ENCODE measurements around the gene BRSK2.

The BRSK2 gene

GRCh38 chr11:1479006-1479677 is 89.4 kb downstream of the BRSK2 start:
- no peak overlapping the region for H3K4me3 ChIP-seq (ENCODE audit: low read depth, low read length)

- H3K4me3 ChIP-seq (ENCODE audit: low read depth, low read length): no peak overlapping the region
These were observed 90.0 kb downstream of the BRSK2 start for GRCh38 chr11:1479678-1480118.

GRCh38 chr11:1480191-1480554 is 90.4 kb downstream of the BRSK2 start:
- no peak overlapping the region for H3K4me3 ChIP-seq (ENCODE audit: low read depth, low read length)

DNA sequence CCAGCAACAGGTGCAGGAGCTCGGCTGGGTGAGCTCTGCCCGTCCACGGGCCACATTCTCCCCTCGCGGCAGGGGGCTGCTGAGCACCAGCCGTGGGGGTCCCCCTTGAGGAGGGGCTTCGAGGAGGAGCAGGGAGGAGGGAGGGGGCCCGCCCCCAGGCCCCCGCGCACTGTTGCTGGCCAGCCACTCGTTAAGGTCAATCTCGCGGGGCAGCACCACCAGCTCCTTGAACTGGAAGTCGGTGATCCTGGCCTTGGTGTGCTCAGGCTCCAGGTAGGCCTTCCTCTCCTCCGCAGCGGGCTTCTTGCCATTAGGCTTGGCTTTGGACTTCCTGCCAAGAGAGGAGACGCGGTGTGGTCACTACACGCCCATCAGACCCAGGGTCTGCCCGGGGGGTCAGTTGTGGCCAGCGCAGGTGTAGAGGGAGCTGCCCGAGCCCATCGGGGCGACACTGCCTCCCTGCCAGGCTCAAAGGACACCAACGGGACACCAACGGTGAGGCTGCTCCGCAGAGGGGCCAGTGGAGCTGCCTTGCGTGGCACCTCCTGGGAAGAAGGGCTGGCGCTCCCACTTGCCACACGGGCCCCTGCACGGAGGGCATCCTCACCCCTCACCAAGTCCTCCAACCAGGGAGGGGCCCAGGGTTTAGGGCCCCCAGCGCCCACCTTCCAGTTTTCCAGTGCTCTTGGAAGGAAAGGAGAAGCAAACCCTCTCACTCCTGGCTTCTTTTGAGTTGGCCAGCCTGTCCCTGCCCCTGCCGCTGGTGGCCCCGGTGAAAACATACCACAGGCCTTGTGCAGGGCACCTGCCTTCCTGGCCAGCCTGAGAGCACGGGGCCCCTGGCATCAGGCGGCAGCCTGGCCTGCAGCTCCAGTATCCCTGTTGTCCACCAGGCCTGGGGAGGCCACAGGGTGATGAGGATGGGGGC is 91.1 kb downstream of the BRSK2 start:
- no peak overlapping the region for H3K4me3 ChIP-seq (ENCODE audit: low read depth, low read length)

DNA sequence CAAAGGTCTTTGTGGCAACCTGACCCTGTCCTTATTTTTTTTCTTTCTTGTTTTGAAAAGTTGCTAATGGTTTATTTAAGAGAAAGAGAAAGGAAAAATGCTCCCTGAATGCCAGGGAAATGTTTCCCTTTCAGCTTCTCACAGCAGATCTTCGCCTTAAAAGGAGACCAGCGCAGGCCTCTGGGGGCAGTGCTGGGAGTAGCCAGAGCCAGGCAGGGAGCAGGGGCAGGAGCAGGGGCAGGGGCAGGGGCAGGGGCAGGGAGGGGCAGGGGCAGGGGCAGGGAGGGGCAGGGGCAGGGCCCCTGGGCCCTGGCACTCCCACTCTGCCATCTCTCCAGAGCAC is 91.7 kb downstream of the BRSK2 start:
- no peak overlapping the region for H3K4me3 ChIP-seq (ENCODE audit: low read depth, low read length)

- no peak overlapping the region for H3K4me3 ChIP-seq (ENCODE audit: low read depth, low read length)
These were observed 92.2 kb downstream of the BRSK2 start for GRCh38 chr11:1481861-1482441.

DNA sequence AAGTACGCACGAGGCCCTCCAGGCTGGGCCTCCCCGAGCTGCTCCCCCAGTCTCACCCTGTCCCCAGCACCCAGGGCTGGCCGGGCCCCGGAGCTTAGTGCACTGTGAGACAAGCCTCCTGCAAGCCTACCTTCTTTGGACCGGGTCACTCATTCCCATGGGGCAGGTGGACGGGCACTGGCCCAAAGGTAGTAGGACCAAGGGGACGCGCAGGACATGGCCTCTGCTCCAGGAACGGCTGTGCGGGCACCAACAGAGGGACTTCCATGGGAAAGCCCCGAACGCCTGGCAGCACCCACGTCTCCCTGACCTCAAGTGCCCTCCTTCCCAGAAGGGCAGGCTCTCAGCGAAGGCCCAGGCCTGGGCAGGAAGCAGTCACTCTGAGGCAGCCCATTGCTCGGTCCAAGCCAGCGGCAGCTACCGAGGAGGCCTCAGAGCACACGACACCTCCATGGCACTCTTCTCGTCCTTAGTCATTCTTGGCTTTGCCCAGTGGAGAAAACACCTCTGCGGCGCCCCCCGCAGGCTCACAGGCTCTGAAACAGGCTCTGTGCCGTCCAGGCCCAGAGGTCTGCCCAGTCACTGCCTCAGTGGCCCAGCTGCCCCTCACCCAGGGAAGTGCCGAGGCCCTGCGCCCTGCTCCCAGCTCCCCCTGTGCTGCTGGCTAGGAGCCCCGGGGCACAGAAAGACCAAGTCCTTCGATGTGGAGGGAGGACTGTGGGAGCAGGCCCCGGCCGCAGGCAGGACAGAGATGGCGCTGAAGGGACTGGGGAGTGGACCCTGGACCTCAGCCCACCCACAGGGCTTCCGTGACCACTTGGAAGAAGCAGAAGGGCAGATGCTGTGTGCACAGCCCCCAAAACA is 93.1 kb downstream of the BRSK2 start:
- no peak overlapping the region for H3K4me3 ChIP-seq (ENCODE audit: low read depth, low read length)

DNA sequence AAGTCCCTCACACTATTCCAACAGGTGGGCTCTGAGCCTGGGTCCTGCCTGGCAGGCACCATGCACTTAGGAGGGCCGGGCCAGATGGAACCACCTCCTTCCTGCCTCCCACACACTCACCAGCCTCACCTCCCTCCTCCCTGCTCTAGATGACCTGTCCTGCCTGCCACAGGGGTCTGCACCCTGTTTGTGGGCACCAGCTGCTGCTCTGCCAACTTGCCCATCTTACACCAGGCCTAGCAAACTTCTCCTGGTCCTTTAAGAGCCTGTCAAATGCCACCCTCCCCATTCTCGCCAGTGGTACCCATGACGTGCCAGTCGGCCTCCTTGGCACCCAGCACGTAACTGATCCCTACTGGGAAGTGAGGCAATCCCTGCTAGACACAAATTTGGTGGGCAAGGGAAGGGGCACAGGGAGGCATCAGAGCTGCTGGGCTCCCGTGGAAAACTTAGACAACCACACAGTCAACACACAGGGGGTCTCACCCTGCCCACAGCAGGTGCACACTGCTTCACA is 93.8 kb downstream of the BRSK2 start:
- H3K4me3 ChIP-seq (ENCODE audit: low read depth, low read length): no peak overlapping the region

- H3K4me3 ChIP-seq (ENCODE audit: low read depth, low read length): no peak overlapping the region
These were observed 94.4 kb downstream of the BRSK2 start for GRCh38 chr11:1484061-1484671.

DNA sequence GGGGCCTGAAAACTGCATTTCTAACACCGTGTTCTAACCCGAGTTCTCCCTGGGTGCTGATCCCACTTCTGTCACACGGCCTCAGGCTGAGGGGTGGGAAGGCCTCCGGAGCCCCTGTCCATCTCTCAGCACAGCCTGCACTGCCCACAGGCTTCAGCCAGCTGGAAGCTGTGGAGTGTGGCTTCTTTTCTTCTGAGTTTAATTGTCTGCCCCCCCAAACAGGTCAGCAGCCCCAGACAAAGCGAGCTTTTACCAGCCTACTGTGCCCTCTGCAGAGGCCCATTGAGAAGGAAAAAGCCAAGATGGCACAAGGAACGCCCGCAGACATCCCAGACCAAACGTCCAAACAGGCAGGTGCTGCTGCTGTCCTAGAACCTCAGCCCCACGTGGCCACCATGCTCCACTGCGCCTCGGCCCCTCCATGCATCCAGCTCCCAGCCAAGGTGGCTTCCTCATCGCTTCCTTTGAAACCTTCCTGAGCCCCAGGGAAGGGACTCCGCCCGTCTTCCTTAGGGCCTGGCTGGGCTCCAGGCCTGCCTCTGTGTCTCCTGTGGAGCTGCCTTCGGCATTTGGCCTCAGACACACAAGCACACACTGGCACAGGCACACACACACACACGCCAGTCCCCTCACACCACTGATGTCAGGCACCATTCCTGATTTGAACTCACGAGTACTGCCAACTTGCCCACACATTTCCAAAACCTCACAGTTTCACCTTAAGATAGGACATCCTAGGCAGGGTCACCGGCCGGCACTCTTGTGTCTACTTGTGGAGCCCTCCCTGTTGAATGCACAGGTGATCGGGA is 95.2 kb downstream of the BRSK2 start:
- no peak overlapping the region for H3K4me3 ChIP-seq (ENCODE audit: low read depth, low read length)

- H3K4me3 ChIP-seq (ENCODE audit: low read depth, low read length): no peak overlapping the region
These were observed 95.8 kb downstream of the BRSK2 start for GRCh38 chr11:1485504-1485885.

DNA sequence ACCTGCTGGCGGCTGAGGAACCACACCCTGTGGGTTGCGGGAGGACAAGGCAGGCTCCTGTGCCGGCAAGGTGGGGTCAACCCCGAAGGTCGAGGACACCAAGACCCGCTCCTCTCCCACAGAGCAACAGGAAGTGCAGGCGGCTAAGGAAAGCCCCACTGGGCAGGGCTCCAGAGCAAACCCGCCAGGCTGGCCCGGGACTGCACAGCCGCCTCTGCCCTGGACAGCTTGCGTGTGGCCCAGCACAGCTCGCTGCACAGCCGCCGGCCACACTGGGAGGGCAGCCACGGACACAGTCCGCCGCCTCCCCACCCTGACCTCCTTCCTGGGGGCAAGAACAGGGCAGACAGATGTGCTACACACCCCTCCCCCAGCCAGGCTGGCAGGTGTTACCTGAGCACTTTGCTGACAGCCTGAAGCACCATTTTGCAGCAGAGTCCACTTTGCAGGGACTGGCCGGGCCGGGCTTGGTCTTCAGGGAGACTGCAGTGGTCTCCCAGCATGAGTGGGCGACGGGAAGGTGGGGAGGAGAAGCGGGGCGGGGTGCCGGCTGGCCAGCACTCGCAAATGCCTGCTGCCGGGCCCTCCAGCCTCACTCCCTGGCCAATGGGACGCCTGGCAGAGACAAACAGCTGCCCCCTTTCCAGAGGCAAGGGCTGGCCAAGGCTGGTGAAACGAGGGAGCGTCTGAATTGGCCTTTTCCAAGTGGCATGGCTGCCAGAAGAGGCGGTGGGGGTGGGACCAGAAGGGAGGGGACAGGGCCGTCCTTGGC is 96.5 kb downstream of the BRSK2 start, which contains the start of gene MOB2:
Gene MOB2 (minus strand): TSS at position 726 of the 772 bp plus-strand sequence. CDS start 223 bp downstream, at position 503.
- H3K4me3 ChIP-seq (ENCODE audit: low read depth, low read length): no peak within 1 kb of the TSS

DNA sequence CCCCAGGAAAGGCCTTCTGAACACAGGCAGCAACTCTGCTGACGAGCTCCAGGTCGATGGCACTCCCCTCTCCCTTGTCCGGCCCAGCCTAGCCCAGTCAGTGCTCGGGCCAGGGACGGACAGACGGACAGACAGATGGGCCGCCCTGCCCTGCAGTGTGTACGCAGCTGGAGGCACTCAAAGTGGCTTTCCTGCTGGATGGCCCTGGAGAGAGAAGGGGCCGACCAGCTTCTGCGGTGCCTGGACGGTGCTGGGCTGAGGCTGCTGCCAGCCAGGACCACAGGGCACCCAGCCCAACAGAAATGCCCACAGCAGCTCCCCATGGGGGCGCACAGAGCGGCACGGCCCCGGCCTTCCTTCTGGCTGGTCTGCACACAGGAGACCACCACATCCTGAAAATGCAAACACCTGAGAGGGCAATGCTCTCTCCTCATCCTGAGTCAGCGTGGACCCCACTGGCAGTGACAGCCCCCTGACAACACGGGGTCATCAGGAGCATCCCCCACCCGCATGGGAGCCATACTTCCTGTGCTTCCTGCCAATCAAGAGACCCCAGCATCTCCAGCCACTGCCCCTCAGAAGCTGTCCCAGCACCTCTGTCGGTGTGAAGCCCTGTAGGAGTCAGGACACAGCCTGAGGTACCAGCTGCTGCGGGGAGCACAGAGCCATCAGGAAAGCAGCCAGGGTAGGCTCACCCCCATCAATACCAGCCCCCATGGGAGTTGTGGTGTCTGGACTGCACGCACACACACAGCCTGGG is 97.5 kb downstream of the BRSK2 start:
- no peak overlapping the region for H3K4me3 ChIP-seq (ENCODE audit: low read depth, low read length)

DNA sequence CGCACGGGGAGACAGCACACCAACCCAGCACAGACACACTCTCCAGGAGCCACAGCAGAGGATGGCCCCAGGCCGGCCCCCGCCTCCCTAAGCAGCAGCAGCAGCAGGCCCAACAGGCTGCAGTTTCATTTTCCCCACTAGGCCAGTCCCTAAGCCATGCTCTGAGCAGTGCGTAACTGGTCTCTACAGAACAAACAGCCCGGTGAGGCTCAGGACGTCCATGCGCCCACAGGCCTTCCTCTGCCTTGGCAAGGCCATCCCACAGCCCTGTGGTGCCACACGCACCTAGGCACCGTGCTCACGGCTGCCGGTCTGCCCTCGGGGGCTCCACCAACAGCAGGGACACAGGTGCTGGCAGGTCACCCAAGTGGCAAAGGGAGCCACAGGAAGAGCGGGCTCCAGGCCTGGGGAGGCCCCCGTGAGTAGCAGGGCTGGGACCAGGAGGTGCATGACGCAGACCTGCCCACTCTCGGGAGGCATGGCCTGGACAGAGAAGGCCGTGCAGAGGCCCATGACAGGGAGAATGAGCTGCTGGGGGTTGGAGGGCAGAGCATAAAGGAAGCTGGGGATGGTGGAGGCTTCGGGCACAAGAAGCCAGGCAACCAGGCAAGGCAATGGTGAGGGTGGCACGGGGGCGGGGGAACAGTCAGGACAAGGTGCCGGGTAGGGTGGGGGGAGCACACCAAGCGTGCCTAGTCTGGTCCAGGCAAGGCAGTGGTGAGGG is 98.3 kb downstream of the BRSK2 start:
- H3K4me3 ChIP-seq (ENCODE audit: low read depth, low read length): no peak overlapping the region

DNA sequence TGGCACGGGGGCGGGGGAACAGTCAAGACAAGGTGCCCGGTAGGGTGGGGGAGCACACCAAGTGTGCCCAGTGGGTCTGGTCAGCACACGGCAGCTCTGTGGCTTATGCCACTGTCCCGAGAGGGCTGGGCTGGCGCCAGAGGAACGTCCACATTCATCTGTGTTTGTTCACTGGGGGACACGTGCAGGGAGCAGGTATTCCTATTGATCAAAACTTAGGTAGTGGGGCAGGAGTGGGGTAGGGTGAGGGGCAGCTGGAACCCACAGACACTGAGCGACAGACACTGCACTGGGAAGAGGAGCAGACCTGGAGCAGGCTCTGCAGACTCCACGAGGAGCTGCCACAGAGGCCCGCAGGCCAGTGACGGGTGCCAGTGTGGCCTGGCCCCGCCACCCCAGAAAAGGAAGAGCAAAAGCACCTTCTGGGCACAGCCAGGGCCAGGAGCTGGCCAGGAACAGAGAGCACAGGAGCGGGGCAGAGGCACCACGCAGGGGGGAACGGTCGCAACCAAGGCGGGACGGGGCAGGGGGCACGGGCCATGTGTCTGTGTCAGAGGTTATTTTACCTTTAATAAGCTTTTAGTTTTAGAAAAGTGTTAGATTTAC is 98.9 kb downstream of the BRSK2 start:
- H3K4me3 ChIP-seq (ENCODE audit: low read depth, low read length): no peak overlapping the region

- H3K4me3 ChIP-seq (ENCODE audit: low read depth, low read length): no peak overlapping the region
These were observed 100.9 kb downstream of the BRSK2 start for GRCh38 chr11:1490651-1491050.

GRCh38 chr11:1491379-1491778 is 101.6 kb downstream of the BRSK2 start:
- H3K4me3 ChIP-seq (ENCODE audit: low read depth, low read length): no peak overlapping the region

Data from iPS-11a (cell line).